ENCODE measurements around the gene PDZD8. TPM values are rescaled to one million over a fixed set of nuclear protein-coding genes. Genes with fewer than 3 reads are reported as not detected.

Gene PDZD8
- polyA plus RNA-seq, 3 donors: 34.4 to 41.4 (median 37.3) TPM

GRCh38 chr10:117400329-117400728 is 25.1 kb upstream of the PDZD8 start:
- DNase-seq: no peak

- DNase-seq: no peak
Measured at GRCh38 chr10:117399341-117400196, 24.3 kb upstream of the PDZD8 start.

- no peak for DNase-seq
Measured at GRCh38 chr10:117398029-117398428, 22.8 kb upstream of the PDZD8 start.

- DNase-seq: no peak
Measured at GRCh38 chr10:117391436-117392205, 16.4 kb upstream of the PDZD8 start.

GRCh38 chr10:117390420-117390819 is 15.2 kb upstream of the PDZD8 start:
- DNase-seq: no peak

GRCh38 chr10:117386805-117387204 is 11.6 kb upstream of the PDZD8 start:
- DNase-seq: no peak

- DNase-seq: no peak
Measured at GRCh38 chr10:117382861-117383260, 7.6 kb upstream of the PDZD8 start.

GRCh38 chr10:117374506-117375359 is 507 bp downstream of the PDZD8 start:
- DNase-seq: peak; percentile 21

GRCh38 chr10:117373823-117374505 is 1.3 kb downstream of the PDZD8 start:
- peak; percentile 38 for DNase-seq

- no peak for DNase-seq
Measured at GRCh38 chr10:117370205-117370604, 5.0 kb downstream of the PDZD8 start.

- no peak for DNase-seq
Measured at GRCh38 chr10:117367718-117368117, 7.5 kb downstream of the PDZD8 start.

- no peak for DNase-seq
Measured at GRCh38 chr10:117366741-117367140, 8.5 kb downstream of the PDZD8 start.

GRCh38 chr10:117365612-117366011 is 9.6 kb downstream of the PDZD8 start:
- DNase-seq: no peak

- DNase-seq: no peak
Measured at GRCh38 chr10:117364110-117364960, 10.9 kb downstream of the PDZD8 start.

- DNase-seq: no peak
Measured at GRCh38 chr10:117363028-117363427, 12.2 kb downstream of the PDZD8 start.

GRCh38 chr10:117362313-117362712 is 12.9 kb downstream of the PDZD8 start:
- DNase-seq: no peak

GRCh38 chr10:117360994-117361667 is 14.1 kb downstream of the PDZD8 start:
- peak; percentile 15 for DNase-seq

- no peak for DNase-seq
Measured at GRCh38 chr10:117360016-117360415, 15.2 kb downstream of the PDZD8 start.

- no peak for DNase-seq
Measured at GRCh38 chr10:117355072-117355471, 20.2 kb downstream of the PDZD8 start.

GRCh38 chr10:117353684-117354083 is 21.6 kb downstream of the PDZD8 start:
- no peak for DNase-seq
